Fibroblast of peridontal ligament (primary cell): ENCODE measurements around the gene DTHD1.

Experiments used
- DNase-seq: peaks from one replicate; pipeline ENCODE4 v3.0.0-alpha.2; 2010; ENCODE audit errors: extremely low read depth

Gene DTHD1

DNA sequence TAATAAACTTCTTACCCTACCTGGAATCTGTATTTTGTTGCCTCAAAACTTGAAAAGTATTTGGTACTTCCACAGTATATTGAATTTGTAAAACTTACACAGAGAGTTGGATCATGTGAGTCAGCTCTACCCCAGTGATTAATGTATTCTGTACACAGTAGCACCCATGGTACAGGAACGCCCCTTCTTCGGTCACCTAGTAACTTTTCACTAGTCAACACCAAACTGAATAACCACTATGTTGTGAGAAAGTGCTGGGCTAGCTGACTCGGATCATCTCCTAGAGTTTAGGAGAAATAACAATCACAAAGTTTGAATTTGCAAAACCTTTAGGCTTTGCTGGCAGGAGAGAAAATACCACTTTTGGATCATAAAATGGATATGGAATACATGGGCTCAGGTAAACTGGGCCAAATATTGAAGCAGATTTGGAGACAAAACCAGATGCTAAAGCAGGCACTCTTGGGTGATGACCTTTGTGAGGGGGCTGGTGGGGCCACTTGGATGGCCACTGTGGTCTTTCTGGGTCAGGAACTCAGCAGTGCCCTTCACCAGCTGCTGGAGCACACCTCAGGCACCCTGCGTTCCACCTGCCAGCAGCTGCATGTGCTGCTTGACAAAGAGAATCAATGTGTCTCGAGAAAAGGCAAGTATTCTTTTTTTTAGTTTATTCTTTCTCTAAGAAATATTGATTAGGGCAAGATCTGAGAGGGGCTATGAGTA is at the start of gene DTHD1:
Gene DTHD1 (plus strand): TSS at position 233 of the 723 bp plus-strand sequence. CDS start 143 bp downstream, at position 376.
- no peak for DNase-seq

- no peak for DNase-seq
These were observed 47.7 kb upstream of the DTHD1 start for GRCh38 chr4:36233567-36234266.

DNA sequence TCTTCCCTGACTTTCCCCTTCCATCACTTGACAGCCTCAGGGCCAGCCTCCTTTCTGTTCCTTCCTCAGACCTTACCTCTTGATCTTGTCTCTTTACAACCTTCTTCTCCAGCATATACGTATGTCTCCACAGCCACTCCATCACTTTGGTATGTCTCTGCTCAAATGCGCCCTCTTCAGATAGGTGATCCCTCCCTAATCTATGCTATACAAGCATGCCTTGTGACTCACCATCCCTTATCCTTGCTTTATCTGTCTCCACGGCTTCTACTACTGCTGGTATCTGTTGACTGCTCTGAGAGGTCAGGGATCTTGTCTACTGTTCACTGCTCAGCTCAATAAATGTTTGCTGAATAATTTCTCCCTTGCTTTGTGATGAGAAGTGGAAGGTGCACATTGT is 46.1 kb upstream of the DTHD1 start:
- DNase-seq, result no peak

DNA sequence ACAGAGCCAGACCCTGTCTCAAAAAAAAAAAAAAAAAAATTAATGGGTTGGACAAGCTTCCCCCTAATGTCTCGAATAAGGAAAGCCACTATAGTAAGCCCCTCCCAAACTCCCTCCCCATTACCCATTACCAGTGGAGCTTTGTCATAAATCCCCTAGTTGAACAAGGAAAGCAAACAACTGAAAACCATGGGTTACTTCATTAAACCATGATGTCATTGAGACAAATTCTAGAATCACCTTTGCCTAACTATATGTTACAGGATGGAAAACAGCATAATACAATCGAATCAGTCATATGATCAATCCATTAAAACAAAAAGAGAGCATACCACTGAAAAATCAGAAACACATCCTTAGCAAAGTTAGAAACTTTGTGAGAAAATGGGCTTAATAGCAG is 45.3 kb upstream of the DTHD1 start:
- DNase-seq, result no peak

DNA sequence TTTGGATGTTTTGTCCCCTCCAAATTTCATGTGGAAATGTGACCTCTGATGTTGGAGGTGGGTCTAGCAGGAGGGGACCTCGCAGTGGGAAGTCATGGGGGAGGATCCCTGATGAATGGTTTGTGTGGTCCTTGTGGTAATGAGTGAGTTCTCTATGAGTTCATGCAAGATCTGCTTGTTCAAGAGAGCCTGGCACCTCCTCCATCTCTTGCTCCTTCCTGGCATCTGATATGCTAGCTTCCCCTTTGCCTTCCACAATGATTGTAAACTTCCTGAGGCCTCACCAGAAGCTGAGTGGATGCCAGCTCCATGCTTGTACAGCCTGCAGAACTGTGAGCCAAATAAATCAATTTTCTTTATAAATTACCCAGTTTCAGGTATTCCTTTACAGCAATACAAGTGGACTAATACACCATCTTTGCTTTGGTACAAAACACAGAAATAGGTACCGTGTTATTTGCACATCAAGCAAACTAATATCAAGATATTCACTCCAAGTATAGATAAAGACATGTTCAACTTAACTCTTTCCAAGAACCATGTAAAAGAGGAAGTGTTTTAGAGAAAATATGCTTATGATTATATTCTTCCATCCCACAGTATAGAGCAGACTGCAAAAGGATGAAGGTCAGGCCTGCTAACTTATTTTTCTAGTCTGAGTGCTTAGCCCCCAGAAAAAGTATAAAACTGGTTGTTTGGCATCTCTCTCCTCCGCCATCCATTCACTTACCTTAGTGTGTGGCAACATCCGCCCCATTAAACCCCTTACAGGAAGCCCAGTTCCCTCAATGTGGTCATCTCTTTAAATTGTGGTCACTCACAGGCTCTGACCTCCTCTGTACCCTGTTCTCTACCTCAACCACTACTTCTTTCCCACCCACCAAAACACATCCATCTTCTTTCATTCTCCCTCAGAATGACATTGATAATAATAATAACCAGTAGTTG is 43.8 kb upstream of the DTHD1 start:
- DNase-seq, result no peak

DNA sequence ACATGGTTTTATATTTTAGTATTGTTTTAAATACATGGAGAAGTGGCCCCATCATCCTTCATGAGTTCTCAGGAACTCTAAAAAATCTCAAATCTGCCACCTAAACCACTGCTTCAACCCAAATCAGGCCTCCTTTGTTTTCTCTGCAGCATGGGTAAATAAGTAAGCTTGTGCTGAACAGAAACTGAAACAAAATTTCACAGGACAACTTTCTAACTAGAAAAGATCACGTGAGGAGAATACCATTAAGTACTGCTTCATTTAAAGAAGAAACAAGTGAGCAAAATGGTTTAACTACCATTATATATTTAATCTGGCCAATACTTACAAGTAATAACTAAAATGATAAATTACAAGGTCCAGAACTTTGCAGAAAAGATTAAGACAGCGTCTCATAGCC is 39.6 kb upstream of the DTHD1 start:
- DNase-seq, result no peak

GRCh38 chr4:36242629-36243354 is 38.6 kb upstream of the DTHD1 start:
- DNase-seq, result no peak

- no peak for DNase-seq
These were observed 37.8 kb upstream of the DTHD1 start for GRCh38 chr4:36243355-36244256.

GRCh38 chr4:36244257-36245082 is 36.9 kb upstream of the DTHD1 start, which contains the start of gene ARAP2:
TSS of gene ARAP2 (minus strand) at chr4:36244514. CDS start at chr4:36229486, 15,028 bp downstream.
- no peak for DNase-seq

GRCh38 chr4:36249610-36250009 is 31.8 kb upstream of the DTHD1 start:
- DNase-seq, result no peak

DNA sequence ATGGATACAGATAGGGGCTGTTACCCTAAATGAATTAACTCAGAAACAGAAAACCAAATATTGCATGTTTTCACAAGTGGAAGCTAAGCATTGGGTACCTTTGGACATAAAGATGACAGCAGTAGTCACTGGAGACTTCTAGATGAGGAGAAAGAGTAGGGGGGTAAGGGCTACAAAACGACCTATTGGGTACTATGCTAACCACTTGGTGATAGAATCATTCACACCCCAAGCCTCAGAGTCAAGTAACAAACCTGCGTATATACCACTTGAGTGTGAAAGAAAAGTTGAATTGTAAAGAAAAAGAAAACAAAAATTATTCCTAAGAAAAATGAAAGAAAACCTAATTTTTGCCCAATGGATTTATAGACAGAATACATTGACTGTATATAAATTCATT is 29.4 kb upstream of the DTHD1 start:
- no peak for DNase-seq

DNA sequence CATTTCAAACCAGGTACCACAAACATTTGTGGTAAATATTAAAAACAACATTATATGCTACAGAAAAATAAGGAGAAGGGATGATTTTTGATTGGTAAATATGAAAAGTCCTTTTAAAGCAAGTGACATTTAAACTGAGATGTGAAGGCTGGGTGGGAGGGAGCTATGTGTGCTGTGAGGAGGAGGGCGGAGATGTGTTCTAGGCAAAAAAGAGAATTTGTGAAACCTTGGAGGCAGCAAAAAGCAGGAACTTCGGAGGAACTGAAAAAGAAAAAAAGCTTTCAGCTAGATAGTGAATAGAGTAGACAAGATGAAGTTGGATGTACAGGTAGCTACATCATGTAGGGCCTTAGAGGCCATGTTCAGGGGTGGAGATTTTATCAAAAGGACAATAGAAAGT is 27.0 kb upstream of the DTHD1 start:
- no peak for DNase-seq

DNA sequence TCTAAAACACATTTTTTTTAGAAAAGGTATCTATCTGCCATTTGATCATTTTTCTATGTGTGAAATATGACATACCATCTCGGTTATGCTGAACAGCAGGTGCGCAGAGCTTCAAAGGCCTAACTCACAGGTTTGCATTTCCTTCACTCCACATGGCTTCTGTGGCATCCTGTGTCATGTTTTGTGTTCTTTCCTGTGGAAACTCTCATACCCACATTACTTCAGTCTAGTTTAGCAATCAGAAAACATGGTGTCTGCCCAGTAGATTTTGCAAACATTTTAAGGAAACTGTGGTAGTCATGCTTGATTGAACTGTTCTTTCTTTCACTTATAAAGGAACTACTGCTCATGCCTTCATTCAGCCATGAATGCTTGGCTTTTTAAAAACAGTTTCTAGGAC is 25.8 kb upstream of the DTHD1 start:
- DNase-seq, result no peak

GRCh38 chr4:36256398-36256891 is 25.0 kb upstream of the DTHD1 start:
- no peak for DNase-seq

- DNase-seq, result no peak
These were observed 20.7 kb upstream of the DTHD1 start for GRCh38 chr4:36260731-36261130.

DNA sequence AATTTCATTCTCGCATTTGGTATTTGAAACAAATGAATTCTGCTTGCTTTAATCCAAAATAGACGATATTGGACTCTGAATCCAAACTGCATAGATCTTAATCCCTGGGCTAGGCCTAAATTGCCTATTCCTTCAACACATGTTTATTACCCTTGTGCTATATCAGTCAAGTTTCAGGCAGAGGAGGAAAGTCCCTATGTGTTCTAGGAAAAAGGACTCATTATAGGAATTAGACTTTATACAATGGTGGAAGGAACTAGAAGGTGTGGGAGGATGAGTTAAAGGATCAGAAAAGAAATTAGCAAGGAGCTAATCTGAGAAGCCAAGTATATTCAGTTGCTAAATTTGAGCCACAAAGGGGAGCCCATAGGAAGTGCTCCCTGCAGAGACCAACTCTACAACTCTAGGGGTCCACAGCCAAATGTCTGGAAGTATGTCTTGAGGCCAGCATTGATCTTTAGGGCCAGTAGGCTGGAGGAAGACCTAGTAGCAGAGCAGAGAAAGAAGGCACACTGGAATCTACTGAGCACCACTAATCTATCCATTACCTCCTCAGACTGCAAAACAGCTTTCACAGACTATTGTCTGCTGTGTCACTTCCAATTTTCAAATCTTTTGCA is 17.1 kb upstream of the DTHD1 start:
- DNase-seq, result no peak

DNA sequence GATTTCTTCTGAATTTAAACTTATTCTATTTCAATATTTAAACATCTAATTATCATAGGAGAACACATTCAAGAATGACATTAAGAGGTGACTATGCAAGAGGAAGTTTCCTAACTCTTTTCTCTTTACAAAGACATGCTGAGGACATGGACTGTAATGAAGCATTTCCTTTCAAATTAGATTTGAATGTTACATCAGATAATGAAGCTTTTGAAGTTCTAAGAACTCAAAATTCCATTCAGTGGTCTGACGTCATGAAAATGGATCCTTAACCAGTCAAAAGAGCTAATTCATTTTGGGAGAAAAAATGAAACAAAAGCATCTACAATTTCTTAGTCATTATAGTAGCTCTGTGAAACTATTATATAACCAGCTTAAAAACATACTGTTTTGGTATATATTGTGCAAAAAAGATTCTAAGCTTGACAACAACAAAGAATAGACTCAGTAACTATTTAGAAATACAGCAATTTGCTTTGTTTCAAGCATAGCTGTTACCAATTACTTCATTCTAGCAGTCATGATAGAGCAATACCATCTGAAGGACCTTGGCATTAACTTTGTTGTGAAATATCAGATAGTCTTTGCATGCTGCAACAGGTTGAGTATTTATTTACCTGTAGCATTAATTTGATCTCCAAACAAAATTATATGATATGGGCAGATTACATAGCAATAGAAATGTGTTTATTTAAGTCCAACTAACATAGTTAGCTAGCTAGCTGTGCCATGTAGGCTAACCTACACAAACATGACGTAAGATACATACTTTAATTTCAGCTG is 13.7 kb upstream of the DTHD1 start:
- no peak for DNase-seq

GRCh38 chr4:36269101-36269500 is 12.3 kb upstream of the DTHD1 start:
- no peak for DNase-seq
